GM21526 (cell line): Measurements from ENCODE around the gene CALHM3.
"Not testable (repeated sequence)": the region's sequence is repeated elsewhere in the genome, so short reads cannot be mapped to it uniquely, and the experiment has no call there.

Experiments
- ATAC-seq: cut with Tn5 transposase; IDR thresholded peaks from one replicate; pipeline ENCODE4 v1.9.1; 2021; ENCODE audit warnings: moderate library complexity; ENCODE audit not compliant: unreplicated experiment, low FRiP score

CALHM3 gene

GRCh38 chr10:103502849-103503660 is 24.0 kb upstream of the CALHM3 start:
- ATAC-seq = no peak

GRCh38 chr10:103501186-103501585 is 22.1 kb upstream of the CALHM3 start:
- ATAC-seq = no peak

GRCh38 chr10:103500481-103500880 is 21.4 kb upstream of the CALHM3 start:
- no peak for ATAC-seq

DNA sequence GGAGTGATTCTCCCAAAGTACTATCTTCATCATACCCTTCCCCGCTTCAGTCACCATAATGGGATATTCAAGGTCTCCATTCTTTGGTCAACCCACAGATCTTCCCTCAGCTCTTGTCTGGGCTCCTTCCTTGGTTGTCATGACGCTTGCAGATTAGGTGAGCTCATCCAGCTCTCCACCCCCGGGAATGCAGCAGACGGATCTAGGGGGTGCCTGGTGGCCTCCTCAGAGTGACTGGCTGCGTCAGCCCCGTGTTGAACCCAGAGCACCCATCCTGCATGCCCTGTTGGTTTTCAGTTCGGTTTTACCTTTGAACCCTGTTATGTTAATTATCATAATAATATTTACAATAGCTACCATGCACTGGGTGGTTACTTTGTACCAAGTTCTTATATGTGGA is 20.8 kb upstream of the CALHM3 start:
- ATAC-seq = no peak

DNA sequence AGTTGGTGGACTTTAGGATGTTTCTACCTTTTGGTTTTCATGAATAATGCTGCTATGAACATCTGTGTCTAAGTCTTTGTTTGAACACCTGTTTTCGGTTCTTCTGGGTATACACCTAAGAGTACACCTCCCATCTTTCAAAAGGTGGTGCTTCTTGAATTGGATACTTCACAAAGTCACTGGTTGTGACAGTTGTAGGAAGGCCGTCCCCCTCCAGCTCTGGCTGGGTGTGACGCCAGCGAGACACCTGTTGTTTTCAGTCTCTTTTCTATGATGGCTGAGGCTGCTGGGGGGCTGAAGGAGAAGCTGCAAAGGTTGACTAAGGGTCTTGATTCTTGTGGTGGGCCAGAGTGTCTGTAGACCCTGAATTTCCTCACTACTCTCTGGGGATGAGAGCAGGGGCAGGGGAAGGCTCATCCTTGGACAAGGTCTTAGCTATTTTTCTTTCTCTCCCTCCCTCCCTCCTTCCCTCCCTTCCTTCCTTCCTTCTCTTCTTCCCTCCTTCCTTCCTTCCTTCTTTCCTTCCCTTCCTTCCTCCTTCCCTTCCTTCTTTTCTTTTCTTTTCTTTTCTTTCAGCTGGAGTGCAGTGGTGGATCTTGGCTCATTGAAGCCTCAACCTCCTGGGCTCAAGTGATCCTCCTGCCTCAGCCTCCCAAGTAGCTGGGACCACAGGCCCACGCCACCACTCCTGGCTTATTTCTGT is 20.0 kb upstream of the CALHM3 start:
- no peak for ATAC-seq

DNA sequence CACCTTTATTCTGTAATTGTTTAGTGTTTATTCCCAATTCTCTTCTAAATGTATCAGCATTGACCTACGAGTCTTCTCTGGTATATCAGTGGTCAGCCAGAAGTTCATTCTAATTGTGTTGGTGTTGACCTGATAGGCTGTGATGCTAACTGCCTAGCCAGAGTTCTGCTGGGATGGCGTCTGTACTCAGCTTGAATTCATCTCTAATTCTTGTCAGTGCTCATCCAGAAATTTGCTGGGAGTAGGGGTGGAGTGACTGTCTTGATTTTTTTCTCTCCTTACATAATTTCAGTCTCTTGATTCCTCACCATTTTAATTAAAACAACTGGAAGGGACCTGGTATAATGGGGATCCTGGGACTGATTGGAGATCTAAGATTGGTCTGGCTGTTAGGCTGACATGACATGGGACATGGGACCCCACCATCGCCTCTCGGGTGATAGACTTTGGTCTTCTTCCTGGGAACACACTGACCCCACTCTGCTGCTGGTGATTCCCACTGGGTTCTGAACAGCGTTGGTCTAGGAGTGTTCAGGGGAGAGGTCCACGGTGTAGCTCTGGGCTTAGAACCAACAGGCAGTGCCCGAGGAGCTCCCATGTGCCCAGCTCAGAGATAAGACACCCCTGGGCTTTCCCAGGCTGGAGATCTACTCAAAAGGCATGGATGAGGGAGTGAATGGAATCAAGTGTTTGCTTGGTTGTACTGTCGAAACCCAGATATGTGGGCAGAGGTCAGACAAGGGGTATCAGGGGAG is 18.3 kb upstream of the CALHM3 start:
- no peak for ATAC-seq

DNA sequence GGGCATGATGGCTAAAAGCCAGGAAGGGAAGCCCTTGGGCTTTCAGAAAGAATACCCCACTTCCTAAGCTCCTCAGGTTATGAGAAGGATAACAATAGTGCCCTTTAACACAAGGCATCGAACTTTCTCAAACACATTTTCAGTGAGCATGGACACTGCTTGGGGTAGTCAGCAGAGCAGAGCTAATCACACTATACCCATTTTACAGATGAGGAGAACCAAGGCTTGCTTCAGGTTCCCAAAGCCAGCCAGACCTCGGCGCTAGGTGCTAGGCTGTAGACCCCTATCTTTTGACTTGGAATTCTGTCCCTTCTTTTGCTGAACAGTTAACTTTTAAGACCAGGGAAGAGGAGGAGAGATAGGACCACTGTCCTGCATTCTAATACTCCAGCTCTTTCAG is 16.3 kb upstream of the CALHM3 start:
- ATAC-seq = no peak

DNA sequence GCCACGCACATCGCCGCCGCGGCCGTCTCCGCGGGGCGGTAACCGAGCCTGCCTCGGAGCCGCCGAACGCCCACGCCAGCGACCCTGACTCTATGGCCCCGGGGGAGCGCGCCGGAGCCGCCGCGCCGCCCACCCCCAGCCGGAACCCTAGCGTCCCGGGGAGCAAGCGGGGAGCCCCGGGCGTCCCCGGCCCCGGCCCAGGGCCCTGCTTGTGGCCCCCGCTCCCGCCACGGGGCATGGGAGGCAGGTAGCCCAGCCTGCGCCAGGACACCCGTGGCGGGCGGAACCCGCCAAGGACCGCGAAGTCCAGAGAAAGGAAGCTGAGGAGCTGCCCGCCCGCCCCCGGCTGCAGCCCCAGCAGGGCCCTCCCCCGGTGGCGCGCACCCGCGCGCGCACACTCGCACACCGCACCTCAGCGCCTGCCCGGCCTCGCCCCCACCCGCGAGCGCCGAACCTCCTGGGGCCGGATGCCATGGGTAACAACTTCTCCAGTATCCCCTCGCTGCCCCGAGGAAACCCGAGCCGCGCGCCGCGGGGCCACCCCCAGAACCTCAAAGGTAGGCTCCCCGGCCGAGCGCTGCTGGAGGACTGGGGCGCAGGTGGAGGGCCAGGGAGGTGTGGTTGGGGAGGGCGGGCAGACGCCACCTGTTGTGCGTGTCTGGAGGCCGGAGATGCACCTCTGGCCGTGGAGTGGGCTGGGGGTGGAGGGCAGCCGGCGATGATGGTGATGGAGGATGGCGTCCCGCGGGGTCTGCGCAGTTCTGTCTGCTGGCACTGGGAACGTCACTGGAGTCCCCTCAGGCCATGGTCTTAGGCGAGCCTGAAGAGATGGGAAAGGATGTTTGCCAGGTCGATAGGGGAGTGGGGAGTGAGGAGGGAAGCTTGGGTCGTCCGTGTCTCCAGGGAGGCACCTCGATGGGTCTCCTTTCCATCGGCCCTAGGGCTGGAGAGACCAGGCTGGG is 15.2 kb upstream of the CALHM3 start:
- no peak for ATAC-seq

- no peak for ATAC-seq
Observed at GRCh38 chr10:103493362-103493915, 14.4 kb upstream of the CALHM3 start, which contains the start of gene NEURL1. NEURL1 (plus strand) TSS chr10:103493705; CDS start chr10:103494388, 683 bp downstream.

GRCh38 chr10:103492655-103493261 is 13.7 kb upstream of the CALHM3 start:
- ATAC-seq = no peak

DNA sequence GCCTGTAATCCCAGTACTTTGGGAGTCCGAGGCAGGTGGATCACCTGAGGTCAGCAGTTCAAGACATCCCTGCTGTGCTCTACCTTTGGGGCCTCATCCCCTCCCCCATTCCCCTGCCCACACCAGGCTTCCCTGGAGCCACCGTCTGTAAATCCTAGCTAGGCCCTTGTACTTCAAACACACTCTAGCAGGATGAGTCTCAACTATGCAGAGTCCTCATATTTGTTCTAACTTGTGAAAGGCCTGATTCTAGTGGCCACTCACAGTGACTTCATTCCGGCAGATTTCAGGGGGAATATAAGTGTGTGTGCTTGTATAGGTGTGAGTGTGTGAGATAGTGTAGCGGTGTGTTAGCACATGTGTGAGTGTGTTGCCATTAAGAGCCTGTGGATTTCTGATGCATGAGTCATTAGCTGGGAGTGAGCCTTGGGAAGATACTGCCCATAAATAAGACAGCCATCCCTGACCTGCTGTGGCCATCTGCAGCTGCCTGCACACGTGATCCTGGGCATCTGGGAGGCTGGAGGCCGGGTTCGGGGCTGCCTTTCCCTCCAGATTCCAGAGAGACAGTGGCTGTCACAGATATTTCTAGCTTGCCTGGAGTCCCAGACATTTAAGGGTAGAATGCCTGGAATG is 12.8 kb upstream of the CALHM3 start:
- ATAC-seq = no peak

- ATAC-seq = peak; percentile 8
Observed at GRCh38 chr10:103490986-103491314, 11.9 kb upstream of the CALHM3 start.

- no peak for ATAC-seq
Observed at GRCh38 chr10:103487410-103487708, 8.3 kb upstream of the CALHM3 start.

DNA sequence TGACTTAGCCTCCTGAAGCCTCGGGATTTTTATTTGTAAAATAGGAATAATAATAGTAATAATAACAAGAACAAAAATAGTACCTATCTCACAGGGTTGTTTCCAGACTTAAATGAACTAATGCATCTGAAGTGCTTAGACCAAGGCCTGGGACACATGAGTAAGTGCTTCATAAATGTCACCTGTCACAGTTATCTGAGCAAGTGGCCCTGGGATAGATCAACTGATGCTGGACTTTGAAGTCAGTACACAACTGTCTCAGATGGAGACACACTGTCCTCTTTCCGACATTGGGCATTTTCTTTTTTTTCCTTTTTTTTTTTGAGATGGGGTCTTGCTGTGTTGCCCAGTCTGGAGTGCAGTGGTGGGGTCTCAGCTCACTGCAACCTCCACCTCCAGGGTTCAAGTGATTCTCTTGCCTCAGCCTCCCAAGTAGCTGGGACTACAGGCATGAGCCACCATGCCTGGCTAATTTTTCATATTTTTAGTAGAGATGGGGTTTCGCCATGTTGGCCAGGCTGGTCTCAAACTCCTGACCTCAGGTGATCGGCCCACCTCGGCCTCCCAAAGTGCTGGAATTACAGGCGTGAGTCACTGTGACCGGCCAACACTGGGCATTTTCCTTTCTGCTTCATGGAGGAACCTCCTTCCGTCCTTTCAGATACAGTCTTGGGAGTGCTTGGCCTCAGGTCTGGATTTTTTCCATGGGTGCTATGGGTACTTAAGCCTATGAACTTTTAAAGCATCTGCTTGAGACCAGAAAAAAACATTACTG is 7.8 kb upstream of the CALHM3 start:
- not testable (repeated sequence) for ATAC-seq

- no peak for ATAC-seq
Observed at GRCh38 chr10:103481974-103482531, 3.0 kb upstream of the CALHM3 start.

DNA sequence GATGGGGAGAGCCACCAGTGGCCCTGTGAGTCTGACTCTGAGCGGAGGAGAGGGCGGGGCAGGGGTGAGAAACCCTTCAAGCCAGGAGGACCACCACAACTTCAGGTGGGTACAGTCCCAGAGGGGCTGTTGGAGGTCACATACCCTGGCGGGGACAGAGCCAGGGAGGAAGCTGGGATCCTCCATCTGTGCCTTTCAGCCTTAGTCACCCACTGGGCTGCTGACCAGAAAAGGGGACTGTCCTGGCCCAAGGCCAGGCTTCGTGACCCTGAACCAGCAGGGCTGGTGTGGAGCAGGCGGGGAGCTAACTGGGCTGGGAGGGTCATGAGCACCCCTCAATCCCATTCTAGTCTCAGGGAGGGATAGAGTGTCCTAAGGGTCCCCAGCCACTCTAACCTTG is 1.5 kb upstream of the CALHM3 start:
- no peak for ATAC-seq

DNA sequence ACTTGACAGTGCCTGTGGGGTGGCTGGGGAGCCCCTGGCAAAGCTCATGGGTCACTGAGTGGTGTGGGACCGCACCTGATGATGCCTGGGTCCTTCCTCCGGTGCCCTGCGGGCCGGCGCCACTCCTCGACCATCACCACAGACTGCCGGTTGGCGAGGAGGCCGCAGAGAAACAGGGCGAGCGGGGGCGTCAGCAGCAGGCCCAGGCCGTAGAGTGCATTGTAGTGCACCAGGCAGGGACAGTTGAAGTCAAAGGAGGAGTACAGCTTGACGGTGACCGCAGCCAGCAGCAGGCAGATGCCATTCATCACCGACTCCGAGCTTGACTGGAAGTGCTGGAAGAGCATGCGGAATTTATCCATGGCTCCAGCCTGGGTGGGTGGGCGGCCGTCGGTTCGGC is 369 bp downstream of the CALHM3 start:
- ATAC-seq = no peak
